MM.1S (cell line): ENCODE data around the gene SEMA3C.
A peak's percentile ranks its signal among the peaks of the same experiment; 100 is the strongest.

ENCODE experiments used
- CTCF ChIP-seq: fragments of 300-600 bp; sonication (generic); IDR thresholded peaks from 2 replicates; pipeline ENCODE4 v1.5.1; 2016; ENCODE audit warnings: antibody characterized with exemption, low read length, mixed read lengths
- EZH2 ChIP-seq: fragments of 300-600 bp; sonication (generic); optimal IDR thresholded peaks from 2 replicates; pipeline ENCODE3; 2017; ENCODE audit warnings: low read depth, mild to moderate bottlenecking, antibody characterized with exemption, low read length, mixed read lengths
- EZH2phosphoT487 ChIP-seq: fragments of 300-600 bp; sonication (generic); IDR thresholded peaks from 2 replicates; pipeline ENCODE4 v1.6.1; 2018; ENCODE audit warnings: antibody characterized with exemption, low read length

GRCh38 chr7:80916770-80917741, 1.8 kb downstream of the SEMA3C start:
- TF ChIP-seq EZH2 (no peak), CTCF (peak; percentile 37), EZH2phosphoT487 (no peak)
